GM23248 (cell line): ENCODE data around the gene RPE. TPM values are rescaled to one million over a fixed set of nuclear protein-coding genes. Genes with fewer than 3 reads are reported as not detected.

Experiments
- DNase-seq: peaks from one replicate; pipeline ENCODE4 v3.0.0-alpha.2; 2015
- H2AFZ ChIP-seq: fragments of 200-600 bp; sonication (generic); 2 replicates; pipeline ENCODE4 v1.6.1; 2016; ENCODE audit warnings: antibody characterized with exemption
- H3F3A ChIP-seq: fragments of 200-600 bp; sonication (generic); 2 replicates; pipeline ENCODE4 v1.6.1; 2016; ENCODE audit warnings: mild to moderate bottlenecking, antibody characterized with exemption, mixed run types; ENCODE audit not compliant: insufficient read depth
- H3K27ac ChIP-seq: fragments of 200-600 bp; sonication (generic); 2 replicates; pipeline ENCODE4 v1.5.1; 2016; ENCODE audit warnings: mild to moderate bottlenecking
- H3K27me3 ChIP-seq: fragments of 200-600 bp; sonication (generic); replicated peaks from 2 replicates; pipeline ENCODE4 v1.6.1; 2016; ENCODE audit warnings: mild to moderate bottlenecking; ENCODE audit not compliant: insufficient read depth
- H3K36me3 ChIP-seq: fragments of 200-600 bp; sonication (generic); 2 replicates; pipeline ENCODE4 v1.6.1; 2016; ENCODE audit warnings: low read depth, mild to moderate bottlenecking
- H3K4me1 ChIP-seq: fragments of 200-600 bp; sonication (generic); 2 replicates; pipeline ENCODE4 v1.6.1; 2016; ENCODE audit warnings: mild to moderate bottlenecking; ENCODE audit not compliant: insufficient read depth
- H3K4me2 ChIP-seq: fragments of 200-600 bp; sonication (generic); one replicate; pipeline ENCODE4 v1.6.1; 2016; ENCODE audit warnings: mild to moderate bottlenecking; ENCODE audit not compliant: unreplicated experiment
- H3K4me3 ChIP-seq: fragments of 200-600 bp; sonication (generic); 2 replicates; pipeline ENCODE4 v1.5.1; 2016; ENCODE audit warnings: mild to moderate bottlenecking
- H3K79me2 ChIP-seq: fragments of 200-600 bp; sonication (generic); 2 replicates; pipeline ENCODE4 v1.6.1; 2016; ENCODE audit warnings: mild to moderate bottlenecking; ENCODE audit not compliant: insufficient read depth
- H3K9ac ChIP-seq: fragments of 200-600 bp; sonication (generic); 2 replicates; pipeline ENCODE4 v1.6.1; 2016; ENCODE audit warnings: mild to moderate bottlenecking
- H3K9me2 ChIP-seq: fragments of 200-600 bp; sonication (generic); 2 replicates; pipeline ENCODE4 v1.6.1; 2016; ENCODE audit warnings: mixed run types, mild to moderate bottlenecking, moderate library complexity; ENCODE audit not compliant: insufficient read depth
- H3K9me3 ChIP-seq: fragments of 200-600 bp; sonication (generic); one replicate; pipeline ENCODE4 v1.6.1; 2017; ENCODE audit warnings: low read depth
- H4K20me1 ChIP-seq: fragments of 200-600 bp; sonication (generic); 2 replicates; pipeline ENCODE4 v1.6.0; 2016; ENCODE audit not compliant: insufficient read depth
- EZH2 ChIP-seq: fragments of 200-600 bp; sonication (generic); IDR thresholded peaks from 2 replicates; pipeline ENCODE4 v1.6.1; 2018; ENCODE audit warnings: antibody characterized with exemption, mild to moderate bottlenecking; ENCODE audit not compliant: insufficient read depth, poor library complexity, severe bottlenecking
- EZH2phosphoT487 ChIP-seq: fragments of 200-600 bp; sonication (generic); IDR thresholded peaks from 2 replicates; pipeline ENCODE4 v1.6.1; 2018; ENCODE audit warnings: antibody characterized with exemption, moderate library complexity, mild to moderate bottlenecking, low read depth; ENCODE audit not compliant: insufficient read depth
- WGBS, 2 experiments: methylation state at CpG; one replicate each; pipeline ENCODE4 v1.1.6; 2015 to 2017; ENCODE audit warnings: low lambda C conversion rate in 2 of 2, low coverage in 1 of 2; ENCODE audit errors: missing lambda C conversion rate in 2 of 2; 5-methylcytosine and 5-hydroxymethylcytosine counted together
- in situ Hi-C: fragments of 300-500 bp; cut with MboI; formaldehyde crosslinking; loops from 2 replicates; pipeline ENCODE4 v1.15.0; 2020
- polyA plus RNA-seq: library from polyadenylated mRNA; unstranded; fragments of >200 nt; fragmentation: Nextera tagmentation; extraction: Ambion mirVana; gene quantifications from 2 replicates; pipeline ENCODE4 v1.2.1, GENCODE V29; 2016
- total RNA-seq: library from RNA; depleted of rRNA; stranded (reverse); fragments of >200 nt; shearing (Covaris generic); gene quantifications from 2 replicates; pipeline ENCODE4 v1.2.3, GENCODE V29; 2014

Gene RPE
- total and polyA plus RNA-seq, 2 experiments from 2014 or later = 51.4 to 100.0 TPM

DNA sequence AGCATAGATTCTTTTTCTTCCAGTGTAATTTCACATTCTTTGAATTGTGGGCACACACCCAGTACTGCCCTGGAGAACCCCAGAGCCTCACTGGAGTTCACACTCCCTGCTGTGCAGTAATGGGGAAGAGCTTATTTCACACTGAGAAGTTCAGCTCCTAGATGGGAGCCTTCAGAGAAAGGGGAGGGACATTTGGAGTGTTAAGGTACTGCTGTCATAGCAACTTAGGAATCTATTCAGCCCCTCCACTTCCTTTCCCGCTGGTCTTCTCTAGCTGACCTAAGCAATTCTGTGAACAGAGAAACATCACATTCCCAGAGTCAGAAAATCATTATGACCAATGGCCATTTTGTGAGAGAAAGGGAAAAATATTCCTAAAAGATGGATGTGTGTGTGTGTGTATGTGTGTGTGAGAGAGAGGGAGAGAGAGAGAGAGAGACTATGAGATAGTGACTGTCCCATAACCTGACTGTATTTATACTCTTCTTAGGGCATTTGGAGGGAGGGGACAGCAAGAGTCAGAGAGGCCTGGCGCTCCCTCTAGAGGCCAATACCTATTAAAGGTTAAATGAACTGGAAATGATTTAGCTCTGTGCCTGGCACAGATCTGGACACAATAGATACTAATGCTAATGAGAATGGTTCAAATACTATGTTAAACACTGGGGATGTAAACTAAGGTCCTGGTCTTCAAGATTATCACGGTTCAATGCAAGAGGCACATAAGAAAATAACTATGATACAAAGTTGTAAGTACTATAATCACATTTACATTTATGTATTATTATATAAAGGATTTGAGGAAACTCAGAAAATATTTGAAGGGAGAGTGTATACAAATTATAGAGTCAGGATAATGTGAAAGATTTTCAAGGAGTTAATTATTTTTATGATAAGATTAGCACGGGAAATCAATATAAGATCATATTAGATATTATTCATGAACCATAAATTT lies 41.5 kb upstream of the RPE start:
- H4K20me1 ChIP-seq = no peaks in the 10 kb centered on the region
- H3K27me3 ChIP-seq = no peaks in the 10 kb centered on the region
- H3K4me2 ChIP-seq = no peak overlapping the region
- DNase-seq = peak; percentile 73
- H3K9me3 ChIP-seq = no peaks in the 10 kb centered on the region
- H3F3A ChIP-seq = no peaks in the 10 kb centered on the region
- H2AFZ ChIP-seq = no peak overlapping the region
- no peak overlapping the region for H3K9ac ChIP-seq
- no peak for TF ChIP-seq EZH2
- no peak for TF ChIP-seq EZH2phosphoT487
- no peak overlapping the region for H3K27ac ChIP-seq
- H3K79me2 ChIP-seq = no peaks in the 10 kb centered on the region
- no peaks in the 10 kb centered on the region for H3K4me1 ChIP-seq
- H3K36me3 ChIP-seq = no peaks in the 10 kb centered on the region
- no peaks in the 10 kb centered on the region for H3K9me2 ChIP-seq
- no peak overlapping the region for H3K4me3 ChIP-seq
- in situ Hi-C loops = loop anchor here (25.0 kb wide), 2 partner anchors 624 to 1549 kb away; partner anchors contain the start of gene PTH2R
- 35% methylated on average over 4 of the region's 4 CpGs for WGBS, 2 experiments

DNA sequence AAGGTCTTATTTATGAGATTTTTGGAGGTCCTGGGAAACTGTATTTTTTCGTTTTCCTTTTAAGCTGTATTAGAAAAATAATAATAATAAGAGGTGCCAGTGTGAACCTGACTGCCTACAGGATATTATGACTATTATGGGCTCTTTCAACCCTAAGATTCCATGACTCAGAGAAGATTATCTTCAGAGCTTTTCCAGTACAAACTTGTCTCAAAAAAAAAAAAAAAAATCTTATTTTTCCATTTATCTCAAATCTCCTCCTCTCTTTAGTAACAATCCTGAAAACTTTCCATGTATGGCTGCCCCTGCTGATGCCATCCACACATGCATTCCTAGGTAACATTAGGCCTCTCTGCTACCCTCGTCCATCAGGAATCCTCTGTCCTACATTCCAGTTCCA lies 36.7 kb upstream of the RPE start:
- Histone ChIP-seq H3K79me2 (no peaks in the 10 kb centered on the region), H3K4me1 (no peaks in the 10 kb centered on the region), H3K9me3 (no peaks in the 10 kb centered on the region), H3F3A (no peaks in the 10 kb centered on the region), H3K9ac (no peak overlapping the region), H3K4me3 (no peak overlapping the region), H4K20me1 (no peaks in the 10 kb centered on the region), H3K27ac (no peak overlapping the region), H2AFZ (no peak overlapping the region), H3K4me2 (no peak overlapping the region), H3K36me3 (no peaks in the 10 kb centered on the region), H3K27me3 (no peaks in the 10 kb centered on the region), H3K9me2 (no peaks in the 10 kb centered on the region)
- in situ Hi-C loops = loop anchor here (25.0 kb wide), 2 partner anchors 628 to 1553 kb away; partner anchors contain the start of gene PTH2R
- 38 to 42% methylated on average over 2 of the region's 2 CpGs for WGBS, 2 experiments
- no peak for DNase-seq
- no peak for TF ChIP-seq EZH2
- TF ChIP-seq EZH2phosphoT487 = no peak

DNA sequence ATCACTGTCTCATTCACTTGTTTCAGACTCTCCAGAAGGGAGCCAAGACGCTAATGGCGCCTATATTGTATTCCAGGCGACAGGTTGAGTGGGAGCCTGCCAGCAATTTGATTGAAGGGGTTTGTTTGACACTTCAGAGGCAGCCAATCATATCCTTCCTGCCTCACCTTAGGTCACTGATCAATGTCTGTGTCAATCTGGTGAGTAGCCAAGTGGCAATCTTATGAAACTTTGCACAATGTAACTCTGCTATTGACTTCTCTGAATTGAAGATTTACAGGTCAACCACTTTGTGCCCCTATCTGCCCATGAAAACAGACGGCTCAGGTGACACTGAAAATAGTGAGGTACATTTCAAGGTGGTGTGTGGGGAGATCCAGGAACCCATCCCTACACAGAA lies 32.7 kb upstream of the RPE start:
- H3K9me2 ChIP-seq = no peaks in the 10 kb centered on the region
- H2AFZ ChIP-seq = no peak overlapping the region
- in situ Hi-C loops = loop anchor here (25.0 kb wide), 2 partner anchors 632 to 1557 kb away; partner anchors contain the start of gene PTH2R
- H4K20me1 ChIP-seq = no peaks in the 10 kb centered on the region
- no peaks in the 10 kb centered on the region for H3K27me3 ChIP-seq
- H3K9ac ChIP-seq = no peak overlapping the region
- H3K9me3 ChIP-seq = no peaks in the 10 kb centered on the region
- H3K27ac ChIP-seq = no peak overlapping the region
- no peaks in the 10 kb centered on the region for H3K36me3 ChIP-seq
- no peaks in the 10 kb centered on the region for H3K4me1 ChIP-seq
- H3K4me2 ChIP-seq = no peak overlapping the region
- H3F3A ChIP-seq = no peaks in the 10 kb centered on the region
- no peaks in the 10 kb centered on the region for H3K79me2 ChIP-seq
- TF ChIP-seq EZH2phosphoT487 (no peak), EZH2 (no peak)
- no peak for DNase-seq
- no peak overlapping the region for H3K4me3 ChIP-seq
- WGBS, 2 experiments = 59 to 70% methylated on average over 4 of the region's 4 CpGs

DNA sequence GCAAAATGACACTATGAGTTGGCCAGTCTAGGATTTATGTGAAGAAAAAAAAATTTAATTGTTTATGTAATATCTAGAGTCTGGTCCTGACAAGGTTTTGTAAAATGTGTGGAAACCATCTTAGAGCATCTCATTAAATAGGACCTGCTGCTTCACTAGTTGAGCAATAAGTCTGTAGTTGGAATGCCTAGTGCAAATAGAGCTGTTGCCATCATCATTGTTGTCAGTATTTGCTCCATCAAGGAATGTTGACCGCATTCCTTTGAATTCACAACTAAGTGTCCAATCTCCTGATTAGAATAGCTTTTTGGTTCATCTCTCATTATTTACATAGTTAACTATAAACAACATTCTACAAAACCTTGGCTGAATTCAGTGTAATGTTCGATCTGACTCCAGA lies 32.2 kb upstream of the RPE start:
- Histone ChIP-seq H3K27me3 (no peaks in the 10 kb centered on the region), H3K9me3 (no peaks in the 10 kb centered on the region), H2AFZ (no peak overlapping the region), H3K36me3 (no peaks in the 10 kb centered on the region), H3F3A (no peaks in the 10 kb centered on the region), H3K4me3 (no peak overlapping the region), H3K4me1 (no peaks in the 10 kb centered on the region), H3K27ac (no peak overlapping the region), H3K9ac (no peak overlapping the region), H3K79me2 (no peaks in the 10 kb centered on the region), H4K20me1 (no peaks in the 10 kb centered on the region), H3K9me2 (no peaks in the 10 kb centered on the region), H3K4me2 (no peak overlapping the region)
- TF ChIP-seq EZH2 = no peak
- no peak for TF ChIP-seq EZH2phosphoT487
- WGBS, 2 experiments = 53 to 57% methylated on average over 2 of the region's 2 CpGs
- in situ Hi-C loops = loop anchor here (25.0 kb wide), 2 partner anchors 633 to 1558 kb away; partner anchors contain the start of gene PTH2R
- DNase-seq = no peak
